GM23338 (cell line): ENCODE results near the gene SPN. TPM values are rescaled to one million over a fixed set of nuclear protein-coding genes. Genes with fewer than 3 reads are reported as not detected.
A peak's percentile ranks its signal among the peaks of the same experiment; 100 is the strongest.

Experiments
- ATAC-seq: fragments of 200-7000 bp; cut with Tn5 transposase; 3 replicates; pipeline ENCODE4 v1.9.1; 2020
- DNase-seq: peaks from one replicate; pipeline ENCODE4 v3.0.0-alpha.2; 2015; ENCODE audit warnings: low spot score
- H2AFZ ChIP-seq: fragments of 200-600 bp; sonication (generic); 2 replicates; pipeline ENCODE4 v1.8.0; 2016; ENCODE audit warnings: antibody characterized with exemption, mild to moderate bottlenecking, moderate library complexity
- H3F3A ChIP-seq: fragments of 200-600 bp; sonication (generic); replicated peaks from 2 replicates; pipeline ENCODE4 v1.8.0; 2017; ENCODE audit warnings: antibody characterized with exemption, mixed run types, low read depth
- H3K27ac ChIP-seq: fragments of 200-600 bp; sonication (generic); 2 replicates; pipeline ENCODE4 v1.6.1; 2016; ENCODE audit warnings: low read depth
- H3K27me3 ChIP-seq: fragments of 200-600 bp; sonication (generic); 2 replicates; pipeline ENCODE4 v1.8.0; 2016; ENCODE audit warnings: mild to moderate bottlenecking, mixed run types, moderate library complexity; ENCODE audit not compliant: insufficient read depth
- H3K36me3 ChIP-seq: fragments of 200-600 bp; sonication (generic); 2 replicates; pipeline ENCODE4 v1.8.0; 2016; ENCODE audit warnings: mild to moderate bottlenecking; ENCODE audit not compliant: insufficient read depth
- H3K4me1 ChIP-seq: fragments of 200-600 bp; sonication (generic); 2 replicates; pipeline ENCODE4 v1.8.0; 2016; ENCODE audit warnings: mild to moderate bottlenecking, moderate library complexity; ENCODE audit not compliant: insufficient read depth
- H3K4me2 ChIP-seq: fragments of 200-600 bp; sonication (generic); 2 replicates; pipeline ENCODE4 v1.7.1; 2017; ENCODE audit warnings: mixed run types
- H3K4me3 ChIP-seq: fragments of 200-600 bp; sonication (generic); 2 replicates; pipeline ENCODE4 v1.6.1; 2016; ENCODE audit warnings: mixed run types
- H3K79me2 ChIP-seq: fragments of 200-600 bp; sonication (generic); replicated peaks from 2 replicates; pipeline ENCODE4 v1.8.0; 2017; ENCODE audit warnings: mild to moderate bottlenecking; ENCODE audit not compliant: insufficient read depth
- H3K9me2 ChIP-seq: fragments of 200-600 bp; sonication (generic); 2 replicates; pipeline ENCODE4 v1.8.0; 2017; ENCODE audit not compliant: insufficient read depth
- H4K20me1 ChIP-seq: fragments of 200-600 bp; sonication (generic); replicated peaks from 2 replicates; pipeline ENCODE4 v1.8.0; 2017; ENCODE audit warnings: mild to moderate bottlenecking; ENCODE audit not compliant: insufficient read depth
- H3K27ac Mint-ChIP-seq: 2 replicates; pipeline ENCODE4 v1.8.0; 2020; ENCODE audit warnings: inconsistent platforms, mild to moderate bottlenecking, moderate library complexity, mixed read lengths
- H3K27me3 Mint-ChIP-seq: 3 replicates; pipeline ENCODE4 v1.8.0; 2022; ENCODE audit warnings: low read depth, mild to moderate bottlenecking, moderate library complexity, mixed read lengths, inconsistent platforms; ENCODE audit not compliant: insufficient read depth, poor library complexity
- H3K36me3 Mint-ChIP-seq: 3 replicates; pipeline ENCODE4 v1.8.0; 2021; ENCODE audit warnings: low read depth, mild to moderate bottlenecking, inconsistent platforms, moderate library complexity, mixed read lengths
- H3K4me1 Mint-ChIP-seq: 3 replicates; pipeline ENCODE4 v1.8.0; 2020; ENCODE audit warnings: mild to moderate bottlenecking, inconsistent platforms, mixed read lengths
- H3K4me3 Mint-ChIP-seq: 3 replicates; pipeline ENCODE4 v1.8.0; 2021; ENCODE audit warnings: moderate library complexity, mild to moderate bottlenecking, inconsistent platforms, mixed read lengths
- H3K9me3 Mint-ChIP-seq: 3 replicates; pipeline ENCODE4 v1.8.0; 2020; ENCODE audit warnings: moderate library complexity, mild to moderate bottlenecking, inconsistent platforms, mixed read lengths
- CREB1 ChIP-seq: fragments of 250-450 bp; sonication (Bioruptor Pico); IDR thresholded peaks from 2 replicates; pipeline ENCODE4 v1.5.0; 2020; ENCODE audit warnings: low read depth, mild to moderate bottlenecking, moderate library complexity
- CTCF ChIP-seq, 2 experiments: fragments of 200-600 bp in 1 of 2; sonication (generic) in 1 of 2; conservative IDR thresholded peaks; 2 replicates each; pipeline versions ENCODE4 v1.5.1 to v1.6.1; 2016 to 2017; ENCODE audit warnings: antibody characterized with exemption in 2 of 2, low read depth in 2 of 2, mild to moderate bottlenecking in 2 of 2, moderate library complexity in 1 of 2
- ETS1 ChIP-seq: IDR thresholded peaks from 2 replicates; pipeline ENCODE4 v1.6.1; 2016; ENCODE audit warnings: antibody characterized with exemption
- EZH2 ChIP-seq: fragments of 200-600 bp; sonication (generic); IDR thresholded peaks from one replicate; pipeline ENCODE4 v1.8.0; 2017; ENCODE audit warnings: antibody characterized with exemption, mild to moderate bottlenecking, low read depth; ENCODE audit not compliant: unreplicated experiment
- EZH2phosphoT487 ChIP-seq: fragments of 200-600 bp; sonication (generic); IDR thresholded peaks from one replicate; pipeline ENCODE4 v1.8.1; 2018; ENCODE audit warnings: antibody characterized with exemption; ENCODE audit not compliant: unreplicated experiment
- JUNB ChIP-seq: IDR thresholded peaks from one replicate; pipeline ENCODE4 v1.6.1; 2016; ENCODE audit warnings: antibody characterized with exemption; ENCODE audit not compliant: unreplicated experiment
- NANOG ChIP-seq: IDR thresholded peaks from 2 replicates; pipeline ENCODE4 v1.6.1; 2016; ENCODE audit warnings: antibody characterized with exemption, borderline replicate concordance
- POLR2AphosphoS5 ChIP-seq: IDR thresholded peaks from 2 replicates; pipeline ENCODE4 v1.6.1; 2016; ENCODE audit warnings: antibody characterized with exemption, low read depth
- REST ChIP-seq: IDR thresholded peaks from one replicate; pipeline ENCODE4 v1.6.1; 2018; ENCODE audit warnings: antibody characterized with exemption; ENCODE audit not compliant: unreplicated experiment
- STAT1 ChIP-seq: IDR thresholded peaks from one replicate; pipeline ENCODE4 v1.6.1; 2016; ENCODE audit warnings: antibody characterized with exemption; ENCODE audit not compliant: unreplicated experiment
- ZNF114 ChIP-seq: fragments of 250-450 bp; sonication (Bioruptor Pico); IDR thresholded peaks from 2 replicates; pipeline ENCODE4 v1.5.0; 2020; ENCODE audit warnings: mild to moderate bottlenecking, moderate library complexity
- ZNF331 ChIP-seq: fragments of 250-450 bp; sonication (Bioruptor Pico); IDR thresholded peaks from 2 replicates; pipeline ENCODE4 v1.5.0; 2020; ENCODE audit warnings: low read depth, mild to moderate bottlenecking, moderate library complexity
- ZNF462 ChIP-seq: fragments of 250-450 bp; sonication (Bioruptor Pico); IDR thresholded peaks from 2 replicates; pipeline ENCODE4 v1.5.0; 2020; ENCODE audit warnings: mild to moderate bottlenecking, moderate library complexity
- polyA plus RNA-seq: library from polyadenylated mRNA; unstranded; fragments of >200 nt; fragmentation: Nextera tagmentation; extraction: Ambion mirVana; gene quantifications from 2 replicates; pipeline ENCODE4 v1.2.1, GENCODE V29; 2016
- total RNA-seq: library from RNA; depleted of rRNA; stranded (reverse); fragments of >200 nt; shearing (Covaris generic); gene quantifications from 2 replicates; pipeline ENCODE4 v1.2.3, GENCODE V29; 2014

SPN gene
- total and polyA plus RNA-seq, 2 experiments from 2014 or later: 0.52 to 2.3 TPM

- Histone ChIP-seq H3F3A (peaks cover 13% of the 10 kb centered on the region; the same call in 1 of the 2 replicates), H3K27me3 (no peaks in the 10 kb centered on the region), H4K20me1 (no peaks in the 10 kb centered on the region), H2AFZ (peak overlapping the region; percentile 38; the same call in 1 of the 2 replicates), H3K36me3 (no peaks in the 10 kb centered on the region), H3K79me2 (no peaks in the 10 kb centered on the region), H3K27ac (no peak overlapping the region), H3K4me3 (no peak overlapping the region), H3K4me2 (0 out of 2 replicates have a peak overlapping the region, but pooled peaks have one; percentile 10), H3K4me1 (peaks cover 17% of the 10 kb centered on the region), H3K9me2 (no peaks in the 10 kb centered on the region)
- peaks cover 35% of the 10 kb centered on the region for H3K4me1 Mint-ChIP-seq
- ATAC-seq (no peak), DNase-seq (no peak)
- no peak overlapping the region for H3K27ac Mint-ChIP-seq
- no peaks in the 10 kb centered on the region for H3K9me3 Mint-ChIP-seq
- TF ChIP-seq CREB1 (CRISPR knock-in tag) (no peak), ZNF331 (no peak), JUNB (no peak), POLR2AphosphoS5 (no peak), ETS1 (no peak), EZH2phosphoT487 (no peak), ZNF462 (CRISPR knock-in tag) (no peak), EZH2 (no peak), ZNF114 (CRISPR knock-in tag) (no peak), STAT1 (no peak), NANOG (no peak), REST (no peak), CTCF (conservative IDR thresholded peaks at IDR 0.05; ENCODE audit: low read depth in 2 of 2) (no peak)
- H3K36me3 Mint-ChIP-seq: no peaks in the 10 kb centered on the region
- H3K4me3 Mint-ChIP-seq: no peak overlapping the region
- H3K27me3 Mint-ChIP-seq: peaks cover 20% of the 10 kb centered on the region
These were observed 375 bp upstream of the SPN start for GRCh38 chr16:29662729-29663015.
